HEK293 (cell line): Measurements from ENCODE around the gene GRIN3A.

Experiments
- CTCF ChIA-PET: fragments of 350-600 bp; formaldehyde crosslinking; extraction: SDS; loops from one replicate; lab custom pipeline; 2021; ENCODE audit warnings: antibody characterized with exemption; lab: Yijun Ruan, JAX
- POLR2A ChIA-PET: fragments of 300-600 bp; formaldehyde crosslinking; extraction: SDS; loops from one replicate; lab custom pipeline; 2020; ENCODE audit warnings: antibody characterized with exemption, inconsistent platforms; lab: Yijun Ruan, JAX
- H3K27ac ChIP-seq: fragments of 200-500 bp; sonication (Bioruptor generic); 2 replicates; pipeline ENCODE4 v1.5.1; 2014; ENCODE audit warnings: low read depth, low read length, control low read depth, inconsistent platforms; ENCODE audit errors: extremely low read depth
- H3K36me3 ChIP-seq, 2 experiments: fragments of 200-500 bp in 1 of 2; sonication (Bioruptor generic) in 1 of 2; 1 replicate in 1 of 2; 2 replicates in 1 of 2; pipeline ENCODE4 v1.5.1; 2014 to 2017; ENCODE audit warnings: inconsistent platforms in 2 of 2, low read length in 2 of 2; ENCODE audit not compliant: control insufficient read depth in 2 of 2, insufficient read depth in 1 of 2
- H3K4me1 ChIP-seq: fragments of 200-500 bp; sonication (Bioruptor generic); 2 replicates; pipeline ENCODE4 v1.5.1; 2014; ENCODE audit warnings: mild to moderate bottlenecking, low read length, inconsistent platforms; ENCODE audit not compliant: control insufficient read depth, insufficient read depth
- H3K4me3 ChIP-seq: 2 replicates; pipeline ENCODE4 v1.5.1; 2011; ENCODE audit warnings: low read depth, mild to moderate bottlenecking, control low read depth, low read length, moderate library complexity
- H3K9me3 ChIP-seq: fragments of 200-500 bp; sonication (Bioruptor generic); 2 replicates; pipeline ENCODE4 v1.5.1; 2014; ENCODE audit warnings: low read depth, low read length, inconsistent platforms; ENCODE audit not compliant: control insufficient read depth, insufficient read depth
- HOXA7 ChIP-seq: sonication (generic); formaldehyde crosslinking; IDR thresholded peaks from 2 replicates; pipeline ENCODE4 v1.8.1; 2022; ENCODE audit warnings: missing genetic modification reagents, borderline replicate concordance
- MZF1 ChIP-seq: fragments of 450-650 bp; formaldehyde crosslinking; IDR thresholded peaks from 2 replicates; pipeline ENCODE4 v1.5.1; 2017; ENCODE audit warnings: missing biosample characterization, missing genetic modification characterization, borderline replicate concordance
- OSR2 ChIP-seq: fragments of 450-650 bp; formaldehyde crosslinking; IDR thresholded peaks from 2 replicates; pipeline ENCODE4 v1.5.1; 2016; ENCODE audit warnings: missing biosample characterization, missing genetic modification characterization
- TRIM28 ChIP-seq: IDR thresholded peaks from 2 replicates; pipeline ENCODE4 v1.6.1; 2011; ENCODE audit warnings: low read length, control low read depth, borderline replicate concordance
- ZBTB48 ChIP-seq: fragments of 450-650 bp; formaldehyde crosslinking; IDR thresholded peaks from 2 replicates; pipeline ENCODE4 v1.5.1; 2016; ENCODE audit warnings: missing biosample characterization, missing genetic modification characterization
- ZNF202 ChIP-seq: fragments of 450-650 bp; formaldehyde crosslinking; IDR thresholded peaks from 2 replicates; pipeline ENCODE4 v1.5.1; 2016; ENCODE audit warnings: missing biosample characterization, missing genetic modification characterization, borderline replicate concordance
- ZNF311 ChIP-seq: fragments of 450-650 bp; formaldehyde crosslinking; IDR thresholded peaks from 2 replicates; pipeline ENCODE4 v1.5.1; 2017; ENCODE audit warnings: missing biosample characterization, missing genetic modification characterization, borderline replicate concordance
- ZNF324 ChIP-seq: fragments of 450-650 bp; formaldehyde crosslinking; IDR thresholded peaks from 2 replicates; pipeline ENCODE4 v1.5.1; 2016; ENCODE audit warnings: missing biosample characterization, missing genetic modification characterization
- ZNF341 ChIP-seq: fragments of 450-650 bp; formaldehyde crosslinking; IDR thresholded peaks from 2 replicates; pipeline ENCODE4; 2016; ENCODE audit warnings: low read depth, missing biosample characterization, missing genetic modification characterization
- ZNF350 ChIP-seq: fragments of 450-650 bp; formaldehyde crosslinking; IDR thresholded peaks from 2 replicates; pipeline ENCODE4 v1.5.0; 2017; ENCODE audit warnings: missing biosample characterization, mild to moderate bottlenecking, missing genetic modification characterization
- ZNF394 ChIP-seq: fragments of 450-650 bp; formaldehyde crosslinking; IDR thresholded peaks from 2 replicates; pipeline ENCODE4 v1.5.1; 2016; ENCODE audit warnings: missing biosample characterization, missing genetic modification characterization, mild to moderate bottlenecking, moderate library complexity, borderline replicate concordance
- ZNF423 ChIP-seq: fragments of 450-650 bp; formaldehyde crosslinking; IDR thresholded peaks from 2 replicates; pipeline ENCODE4 v1.5.1; 2016; ENCODE audit warnings: missing biosample characterization, missing genetic modification characterization
- ZNF529 ChIP-seq: fragments of 450-650 bp; formaldehyde crosslinking; IDR thresholded peaks from 2 replicates; pipeline ENCODE4 v1.5.1; 2017; ENCODE audit warnings: missing genetic modification characterization, missing biosample characterization; ENCODE audit not compliant: insufficient replicate concordance
- ZNF549 ChIP-seq: fragments of 450-650 bp; IDR thresholded peaks from 2 replicates; pipeline ENCODE4 v1.5.1; 2018; ENCODE audit warnings: missing biosample characterization, missing genetic modification characterization, mild to moderate bottlenecking, inconsistent platforms, moderate library complexity
- ZNF555 ChIP-seq: fragments of 450-650 bp; formaldehyde crosslinking; conservative IDR thresholded peaks from 2 replicates; pipeline ENCODE4 v1.5.1; 2017; ENCODE audit warnings: missing biosample characterization, mild to moderate bottlenecking, missing genetic modification characterization, inconsistent platforms
- ZNF558 ChIP-seq: fragments of 450-650 bp; formaldehyde crosslinking; IDR thresholded peaks from 2 replicates; pipeline ENCODE4 v1.5.1; 2016; ENCODE audit warnings: missing biosample characterization, missing genetic modification characterization
- ZNF561 ChIP-seq: fragments of 450-650 bp; IDR thresholded peaks from 2 replicates; pipeline ENCODE4 v1.5.1; 2018; ENCODE audit warnings: missing biosample characterization, missing genetic modification characterization, borderline replicate concordance
- ZNF571 ChIP-seq: fragments of 450-650 bp; formaldehyde crosslinking; IDR thresholded peaks from 2 replicates; pipeline ENCODE4 v1.5.0; 2017; ENCODE audit warnings: missing biosample characterization, missing genetic modification characterization
- ZNF654 ChIP-seq: fragments of 450-650 bp; formaldehyde crosslinking; IDR thresholded peaks from 2 replicates; pipeline ENCODE4 v1.5.1; 2016; ENCODE audit warnings: low read depth, missing biosample characterization, missing genetic modification characterization
- ZNF701 ChIP-seq: fragments of 450-650 bp; formaldehyde crosslinking; IDR thresholded peaks from 2 replicates; pipeline ENCODE4 v1.5.1; 2016; ENCODE audit warnings: missing biosample characterization, missing genetic modification characterization
- ZNF76 ChIP-seq: fragments of 450-650 bp; formaldehyde crosslinking; IDR thresholded peaks from 2 replicates; pipeline ENCODE4; 2016; ENCODE audit warnings: low read depth, missing biosample characterization, missing genetic modification characterization, borderline replicate concordance
- ZNF776 ChIP-seq: fragments of 450-650 bp; formaldehyde crosslinking; IDR thresholded peaks from 2 replicates; pipeline ENCODE4 v1.5.0; 2017; ENCODE audit warnings: missing biosample characterization, missing genetic modification characterization, borderline replicate concordance
- ZNF785 ChIP-seq: fragments of 450-650 bp; formaldehyde crosslinking; IDR thresholded peaks from 2 replicates; pipeline ENCODE4 v1.5.1; 2016; ENCODE audit warnings: missing biosample characterization, missing genetic modification characterization
- TF ChIP-seq, protein P1 (sequence below): fragments of 450-650 bp; formaldehyde crosslinking; IDR thresholded peaks from 2 replicates; pipeline ENCODE4 v1.5.1; 2016; ENCODE audit warnings: missing biosample characterization, missing genetic modification characterization, low read depth
- TF ChIP-seq, protein P2 (sequence below): fragments of 450-650 bp; formaldehyde crosslinking; IDR thresholded peaks from 2 replicates; pipeline ENCODE4 v1.5.1; 2016; ENCODE audit warnings: missing biosample characterization, missing genetic modification characterization

The GRIN3A gene

DNA sequence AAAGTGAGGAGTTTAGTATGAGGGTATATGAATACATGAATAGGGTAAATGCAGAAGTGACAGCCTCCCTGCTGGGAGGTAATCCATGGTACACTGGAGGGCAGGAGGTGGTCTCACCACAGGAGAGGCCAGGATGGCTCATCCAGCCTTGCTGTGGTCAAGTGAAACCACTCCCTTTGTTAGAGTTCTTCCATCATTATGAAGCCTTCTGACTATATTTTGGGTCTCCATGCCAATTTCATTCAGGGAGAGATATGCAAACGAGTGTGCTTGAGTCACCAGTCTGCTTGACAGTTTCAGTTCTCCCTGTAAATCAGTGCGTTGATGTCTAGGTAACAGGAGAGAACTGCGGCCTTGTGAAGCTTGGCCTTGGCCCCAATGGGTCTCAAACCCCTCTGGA is 160.1 kb downstream of the GRIN3A start:
- H3K4me3 ChIP-seq: no peak overlapping the region
- no peaks in the 10 kb centered on the region for H3K36me3 ChIP-seq
- H3K4me1 ChIP-seq: no peaks in the 10 kb centered on the region
- no peak for TF ChIP-seq MZF1
- no peak for TF ChIP-seq ZNF324 (tag by site-specific recombination)
- no peak for TF ChIP-seq ZNF654 (tag by site-specific recombination)
- no peak for TF ChIP-seq ZNF76 (tag by site-specific recombination)
- no peak for TF ChIP-seq ZNF561 (tag by site-specific recombination)
- CTCF ChIA-PET: interaction anchor here (1.2 kb wide), 1 partner anchor 119 kb away, joined by 4 read pairs; no protein-coding TSS in a partner anchor
- no peaks in the 10 kb centered on the region for H3K9me3 ChIP-seq
- H3K27ac ChIP-seq: no peak overlapping the region
- POLR2A ChIA-PET: no interaction called here

DNA sequence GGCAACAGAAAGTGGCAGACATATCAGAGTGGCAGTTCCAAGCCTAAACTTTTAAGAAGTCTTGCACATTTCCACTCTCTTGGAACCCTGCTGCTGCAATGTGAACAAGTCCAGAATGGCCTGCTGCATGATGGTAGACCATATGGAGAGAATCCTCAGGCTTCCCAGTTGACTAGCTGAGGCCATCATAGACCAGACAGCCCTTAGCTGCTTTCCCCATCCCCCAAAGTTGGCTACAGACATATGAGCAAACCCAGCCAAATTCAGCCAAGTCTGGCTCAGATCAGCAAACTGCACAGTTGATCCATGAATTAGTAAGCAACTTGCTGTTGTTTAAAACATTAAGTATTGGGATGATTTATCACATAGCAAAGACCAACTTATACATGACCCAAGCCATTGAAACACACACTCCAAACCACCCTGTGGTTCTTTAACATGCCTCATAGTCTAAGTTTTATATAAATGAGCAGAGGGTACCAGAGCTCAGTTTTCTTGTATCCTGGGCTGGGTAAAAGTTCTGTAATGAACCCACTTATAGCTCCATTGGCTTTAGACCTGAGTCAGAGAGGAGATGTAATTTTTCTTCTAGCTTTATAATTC is 163.6 kb downstream of the GRIN3A start:
- Histone ChIP-seq H3K9me3 (no peaks in the 10 kb centered on the region), H3K4me1 (no peaks in the 10 kb centered on the region), H3K36me3 (no peaks in the 10 kb centered on the region), H3K27ac (no peak overlapping the region), H3K4me3 (no peak overlapping the region)
- ChIA-PET POLR2A (no interaction called here), CTCF (no interaction called here)
- TF ChIP-seq, protein P1, sequence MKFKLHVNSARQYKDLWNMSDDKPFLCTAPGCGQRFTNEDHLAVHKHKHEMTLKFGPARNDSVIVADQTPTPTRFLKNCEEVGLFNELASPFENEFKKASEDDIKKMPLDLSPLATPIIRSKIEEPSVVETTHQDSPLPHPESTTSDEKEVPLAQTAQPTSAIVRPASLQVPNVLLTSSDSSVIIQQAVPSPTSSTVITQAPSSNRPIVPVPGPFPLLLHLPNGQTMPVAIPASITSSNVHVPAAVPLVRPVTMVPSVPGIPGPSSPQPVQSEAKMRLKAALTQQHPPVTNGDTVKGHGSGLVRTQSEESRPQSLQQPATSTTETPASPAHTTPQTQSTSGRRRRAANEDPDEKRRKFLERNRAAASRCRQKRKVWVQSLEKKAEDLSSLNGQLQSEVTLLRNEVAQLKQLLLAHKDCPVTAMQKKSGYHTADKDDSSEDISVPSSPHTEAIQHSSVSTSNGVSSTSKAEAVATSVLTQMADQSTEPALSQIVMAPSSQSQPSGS (tag by site-specific recombination): no peak
- TF ChIP-seq ZNF558 (tag by site-specific recombination): no peak
- TF ChIP-seq ZNF701: no peak
- no peak for TF ChIP-seq ZNF423
- TF ChIP-seq OSR2: no peak
- no peak for TF ChIP-seq ZNF341 (tag by site-specific recombination)
- TF ChIP-seq ZNF350 (tag by site-specific recombination): no peak
- no peak for TF ChIP-seq ZNF529 (tag by site-specific recombination)
- TF ChIP-seq ZNF571 (tag by site-specific recombination): no peak
- no peak for TF ChIP-seq HOXA7
- no peak for TF ChIP-seq MZF1
- no peak for TF ChIP-seq TRIM28
- no peak for TF ChIP-seq ZNF311 (tag by site-specific recombination)
- TF ChIP-seq ZBTB48 (tag by site-specific recombination): no peak
- TF ChIP-seq ZNF555: no peak
- no peak for TF ChIP-seq ZNF202 (tag by site-specific recombination)
- no peak for TF ChIP-seq ZNF549 (tag by site-specific recombination)
- TF ChIP-seq ZNF785: no peak
- TF ChIP-seq, all 188 proteins: peak for 0

DNA sequence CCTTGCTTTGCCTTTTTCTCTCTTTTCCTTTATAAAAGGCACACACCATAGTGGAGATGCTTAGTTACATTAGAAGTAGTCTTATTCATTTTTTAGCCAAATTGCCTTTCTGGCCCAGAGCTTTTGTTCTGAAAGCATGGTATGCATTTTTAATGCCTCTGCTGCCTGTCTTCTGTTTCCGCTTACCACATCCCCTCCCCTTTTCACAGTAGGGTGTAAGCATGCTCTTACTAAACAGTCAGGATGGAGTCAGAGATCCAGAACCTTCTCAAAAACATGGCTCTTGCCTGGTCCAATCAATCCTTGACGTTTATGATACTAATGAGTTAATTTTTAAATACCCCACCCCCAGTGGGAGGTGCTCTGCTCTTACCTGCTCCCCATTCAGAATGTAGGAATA is 166.1 kb downstream of the GRIN3A start:
- Histone ChIP-seq H3K4me1 (no peaks in the 10 kb centered on the region), H3K4me3 (no peak overlapping the region), H3K27ac (no peak overlapping the region), H3K9me3 (no peaks in the 10 kb centered on the region), H3K36me3 (peaks cover 0 to 14% of the 10 kb centered on the region in 2 experiments; a peak in 2 of 3 replicates)
- CTCF ChIA-PET: interaction anchor here (1.5 to 2.6 kb wide), 2 partner anchors 42 to 123 kb away, joined by 3 to 7 read pairs; no protein-coding TSS in a partner anchor
- TF ChIP-seq, protein P2, sequence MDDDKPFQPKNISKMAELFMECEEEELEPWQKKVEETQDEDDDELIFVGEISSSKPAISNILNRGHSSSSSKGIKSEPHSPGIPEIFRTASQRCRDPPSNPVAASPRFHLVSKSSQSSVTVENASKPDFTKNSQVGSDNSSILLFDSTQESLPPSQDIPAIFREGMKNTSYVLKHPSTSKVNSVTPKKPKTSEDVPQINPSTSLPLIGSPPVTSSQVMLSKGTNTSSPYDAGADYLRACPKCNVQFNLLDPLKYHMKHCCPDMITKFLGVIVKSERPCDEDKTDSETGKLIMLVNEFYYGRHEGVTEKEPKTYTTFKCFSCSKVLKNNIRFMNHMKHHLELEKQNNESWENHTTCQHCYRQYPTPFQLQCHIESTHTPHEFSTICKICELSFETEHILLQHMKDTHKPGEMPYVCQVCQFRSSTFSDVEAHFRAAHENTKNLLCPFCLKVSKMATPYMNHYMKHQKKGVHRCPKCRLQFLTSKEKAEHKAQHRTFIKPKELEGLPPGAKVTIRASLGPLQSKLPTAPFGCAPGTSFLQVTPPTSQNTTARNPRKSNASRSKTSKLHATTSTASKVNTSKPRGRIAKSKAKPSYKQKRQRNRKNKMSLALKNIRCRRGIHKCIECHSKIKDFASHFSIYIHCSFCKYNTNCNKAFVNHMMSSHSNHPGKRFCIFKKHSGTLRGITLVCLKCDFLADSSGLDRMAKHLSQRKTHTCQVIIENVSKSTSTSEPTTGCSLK (tag by site-specific recombination): no peak
- TF ChIP-seq ZNF394 (tag by site-specific recombination) (no peak), ZNF776 (no peak)
- POLR2A ChIA-PET: no interaction called here
